NCI-H128 (cell line): ENCODE measurements around the gene GAPDHS.

Source experiments
- DNase-seq: peaks from one replicate; lab custom pipeline; 2025; ENCODE audit not compliant: unreplicated experiment; lab: John Stamatoyannopoulos, UW

Gene GAPDHS

DNA sequence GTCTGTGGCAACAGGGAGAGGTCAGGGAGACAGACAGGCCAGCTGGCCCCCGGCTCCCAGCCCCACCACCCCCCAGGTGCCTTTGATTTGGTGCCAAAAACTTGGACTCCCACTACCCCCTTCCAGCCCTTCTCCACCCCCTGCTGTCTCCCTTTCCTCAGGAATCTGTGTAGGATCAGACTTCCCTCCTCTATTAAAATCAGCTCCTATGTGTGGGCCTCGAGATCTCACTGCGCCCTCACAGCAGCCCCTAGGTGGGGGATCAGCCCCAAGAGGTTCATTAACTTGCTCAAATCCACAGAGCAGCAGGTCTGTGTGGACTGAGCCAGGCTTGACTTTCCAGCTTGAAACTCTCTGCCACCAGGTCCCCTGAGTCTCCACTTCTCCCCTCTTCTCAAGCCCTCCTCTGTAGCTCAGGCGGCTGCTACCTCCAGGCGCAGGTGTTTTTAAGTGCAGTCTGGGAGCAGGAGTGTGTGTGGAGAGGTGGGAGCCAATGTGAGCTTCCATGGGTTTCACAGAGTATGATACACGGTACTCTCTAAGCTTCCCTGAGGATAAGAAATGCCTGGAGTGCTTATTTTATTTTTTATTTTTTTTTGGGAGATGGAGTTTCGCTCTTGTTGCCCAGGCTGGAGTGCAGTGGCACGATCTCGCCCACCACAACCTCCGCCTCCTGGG, 1.7 kb downstream of the GAPDHS start:
- DNase-seq = no peak

DNA sequence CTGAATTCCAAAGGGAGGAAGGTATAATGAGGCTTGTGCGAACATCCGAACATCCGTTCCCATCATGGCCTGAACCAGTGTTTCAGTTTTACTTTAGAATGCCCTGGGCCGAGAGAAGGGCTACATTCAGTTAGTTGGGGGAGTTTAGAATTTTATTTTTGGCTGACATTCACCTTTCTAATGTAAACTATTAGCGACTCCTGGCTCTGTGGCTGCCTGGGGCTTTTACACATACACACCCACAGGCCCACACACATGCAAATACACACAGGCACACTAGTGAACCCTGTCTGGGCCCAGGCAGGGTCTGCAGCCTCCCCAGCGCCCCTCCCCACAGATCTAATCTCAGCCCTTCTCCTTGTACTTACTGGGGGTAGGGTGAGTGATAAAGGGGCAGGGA, 6.1 kb downstream of the GAPDHS start:
- DNase-seq = no peak

DNA sequence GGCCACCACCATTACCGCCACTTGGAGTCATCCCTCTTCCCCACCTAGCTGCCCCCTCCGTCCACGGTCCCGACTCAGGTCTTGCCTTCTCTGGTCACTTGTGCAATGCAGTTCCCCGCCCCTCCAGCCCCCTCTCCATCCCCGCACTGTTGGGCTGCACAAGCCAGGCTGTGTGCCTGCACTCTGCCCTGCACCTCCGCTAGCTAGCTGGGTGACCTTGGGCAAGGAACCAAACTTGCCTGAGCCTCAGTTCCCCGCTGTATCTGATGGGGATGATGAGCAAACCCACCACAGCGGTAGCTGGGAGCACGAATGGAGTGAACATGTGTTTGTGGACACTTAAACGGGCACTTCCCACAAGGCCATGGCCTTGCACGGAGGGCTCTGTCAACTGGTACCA, 6.6 kb downstream of the GAPDHS start:
- no peak for DNase-seq

DNA sequence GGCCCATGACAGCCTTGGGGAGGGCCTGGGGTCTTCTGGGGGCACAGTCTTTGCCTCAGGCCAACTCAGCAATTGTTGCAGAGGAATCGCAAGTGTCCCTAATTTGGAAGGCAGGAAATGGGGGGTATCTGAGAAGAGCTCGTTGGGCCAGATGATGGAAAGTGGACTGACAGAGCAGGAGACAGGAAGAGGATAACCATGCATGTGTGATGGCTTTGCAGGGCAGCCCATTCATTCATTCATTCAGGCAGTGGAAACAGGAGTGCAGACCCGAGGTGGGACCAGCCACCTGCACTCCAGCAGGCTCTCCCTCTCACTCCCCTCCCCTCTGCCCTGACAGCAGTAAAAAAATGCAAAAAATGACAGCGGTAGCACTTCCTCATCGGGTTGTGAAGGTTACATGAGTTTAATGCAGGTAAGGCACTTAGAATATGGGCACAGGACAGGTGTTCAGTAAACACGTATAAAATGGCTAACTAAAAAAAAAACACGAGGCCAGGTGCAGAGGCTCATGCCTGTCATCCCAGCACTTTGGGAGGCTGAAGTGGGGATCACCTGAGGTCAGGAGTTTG, 7.2 kb downstream of the GAPDHS start:
- DNase-seq = no peak

GRCh38 chr19:35542209-35542608, 9.0 kb downstream of the GAPDHS start:
- DNase-seq = no peak

DNA sequence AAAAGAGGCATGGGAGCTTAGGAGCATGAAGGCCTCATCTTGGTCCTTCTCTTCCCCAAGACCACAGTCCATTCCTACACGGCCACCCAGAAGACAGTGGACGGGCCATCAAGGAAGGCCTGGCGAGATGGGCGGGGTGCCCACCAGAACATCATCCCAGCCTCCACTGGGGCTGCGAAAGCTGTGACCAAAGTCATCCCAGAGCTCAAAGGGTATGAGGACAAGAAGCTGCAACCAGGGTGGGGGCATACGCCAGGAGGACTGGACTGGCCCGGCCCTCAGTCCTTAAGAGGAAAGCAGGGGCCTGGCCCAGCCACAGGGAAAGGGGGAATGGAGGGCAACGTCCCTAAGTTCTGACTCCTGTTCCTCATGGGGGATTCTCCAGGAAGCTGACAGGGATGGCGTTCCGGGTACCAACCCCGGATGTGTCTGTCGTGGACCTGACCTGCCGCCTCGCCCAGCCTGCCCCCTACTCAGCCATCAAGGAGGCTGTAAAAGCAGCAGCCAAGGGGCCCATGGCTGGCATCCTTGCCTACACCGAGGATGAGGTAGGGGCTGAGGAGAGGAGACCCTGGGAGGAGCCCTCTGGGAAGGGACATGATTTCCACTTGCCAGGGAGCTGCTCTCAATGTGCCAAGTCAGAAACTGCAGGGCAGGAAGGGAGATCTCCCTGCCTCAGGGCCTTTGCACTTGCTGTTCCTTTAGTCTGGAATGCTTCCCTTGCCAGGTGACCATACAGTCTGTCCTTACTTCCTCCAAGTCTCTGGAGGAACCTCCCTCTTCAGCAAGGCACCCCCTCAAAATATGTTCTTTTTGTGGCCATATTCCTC, 10.2 kb downstream of the GAPDHS start:
- no peak for DNase-seq

- DNase-seq = no peak
Measured at GRCh38 chr19:35544110-35544802, 11.0 kb downstream of the GAPDHS start.

GRCh38 chr19:35545001-35545854, 12.0 kb downstream of the GAPDHS start, which contains the start of gene TMEM147:
TMEM147 (plus strand) TSS chr19:35545626; CDS start chr19:35545740, 114 bp downstream.
- DNase-seq = peak; percentile 26

GRCh38 chr19:35545855-35546381, 12.7 kb downstream of the GAPDHS start:
- no peak for DNase-seq

- DNase-seq = no peak
Measured at GRCh38 chr19:35546532-35546931, 13.3 kb downstream of the GAPDHS start.

DNA sequence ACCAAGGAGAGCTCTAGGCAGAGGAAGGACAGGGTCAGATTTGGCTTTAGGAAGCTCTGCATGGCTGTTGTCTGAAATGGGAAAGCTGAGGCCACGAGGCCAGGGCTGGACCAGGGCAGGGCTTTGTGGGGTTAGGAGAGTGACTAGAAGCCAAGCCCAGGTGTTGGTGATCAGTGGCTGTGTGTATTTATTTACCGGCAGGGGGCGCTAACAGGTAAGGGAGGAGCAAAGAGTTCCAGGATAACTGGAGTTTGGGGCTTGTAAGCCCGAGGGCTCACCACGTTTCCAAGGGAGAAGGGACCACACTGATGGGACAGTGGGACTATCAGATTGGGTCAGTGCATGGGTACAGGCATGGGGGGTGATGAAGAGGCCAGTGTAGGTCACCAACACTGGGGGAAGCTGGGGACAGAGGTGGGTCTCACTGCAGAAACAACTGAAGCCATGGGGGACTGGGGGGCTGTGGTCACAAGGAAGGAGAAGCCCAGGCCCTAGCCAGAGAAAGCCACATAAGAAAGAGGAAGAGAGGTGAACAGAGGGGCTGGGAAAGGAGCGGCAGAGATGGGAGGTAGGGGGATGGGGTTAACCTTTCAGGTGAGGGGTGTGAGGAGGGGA, 16.0 kb downstream of the GAPDHS start:
- DNase-seq = peak; percentile 27

DNA sequence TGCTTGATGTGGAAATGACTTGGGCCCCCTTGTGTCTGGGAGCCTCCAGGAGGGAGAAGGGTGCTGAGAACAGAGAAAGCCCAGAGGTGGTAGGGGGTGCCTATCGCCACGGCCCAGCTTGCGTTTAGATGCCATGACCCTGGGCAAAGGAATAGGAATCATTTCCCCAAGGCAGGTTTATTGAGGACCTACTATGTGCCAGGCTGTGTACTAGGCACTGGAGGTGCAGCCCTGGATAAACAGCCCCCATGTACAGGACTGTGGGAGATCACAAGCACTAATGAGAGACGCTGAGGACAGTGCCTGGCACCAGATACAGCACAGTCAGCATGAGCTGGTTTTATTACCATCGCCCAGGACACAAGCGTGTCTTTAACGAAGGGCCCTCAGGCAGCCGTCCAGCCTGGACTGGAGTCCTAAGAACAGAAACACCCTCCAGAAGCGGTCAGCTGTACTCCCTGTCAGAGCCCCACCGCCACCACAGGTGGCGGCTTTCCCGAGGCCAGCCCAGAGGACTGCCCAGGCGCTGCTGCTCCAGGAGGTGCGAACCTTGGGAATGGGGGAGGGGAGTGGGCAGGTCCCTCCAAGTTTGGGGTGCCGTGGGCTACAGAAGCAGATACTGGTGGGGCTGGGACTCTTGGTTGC, 16.7 kb downstream of the GAPDHS start:
- no peak for DNase-seq

DNA sequence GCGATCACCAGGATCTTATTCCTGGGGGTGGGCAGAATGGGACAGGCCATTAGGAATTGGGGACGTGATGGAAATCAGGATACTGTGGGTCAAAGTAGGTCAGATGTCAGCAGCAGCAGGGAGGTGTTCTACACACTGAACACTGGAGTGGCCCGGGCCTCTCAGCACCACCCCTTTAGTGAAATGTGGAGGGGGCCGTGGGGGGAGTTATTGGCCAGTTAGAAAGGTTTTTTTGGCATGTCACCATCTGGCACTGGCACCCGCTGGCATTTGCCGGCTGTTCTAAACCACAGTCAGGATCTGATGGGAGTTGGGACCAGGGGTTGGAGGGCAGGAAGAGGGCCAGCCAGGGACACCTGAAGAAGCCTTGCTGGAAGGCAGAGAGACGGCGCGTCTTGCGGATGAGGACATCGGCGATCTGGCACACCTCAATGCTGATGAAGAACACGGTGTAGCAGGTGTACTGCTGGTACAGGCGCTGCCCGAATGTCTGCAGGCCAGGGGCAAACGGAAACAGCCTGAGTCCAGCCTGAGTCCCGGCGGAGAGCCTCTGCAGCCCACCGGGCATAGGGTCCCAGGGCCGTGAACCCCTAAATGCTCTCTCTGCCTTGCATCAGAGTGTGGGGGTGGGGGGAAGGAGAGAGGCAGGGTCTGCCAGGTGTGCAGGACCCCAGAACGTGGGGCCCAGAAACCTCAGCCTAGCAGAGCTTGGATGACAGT, 18.0 kb downstream of the GAPDHS start:
- no peak for DNase-seq

GRCh38 chr19:35552534-35553384, 19.5 kb downstream of the GAPDHS start:
- DNase-seq = no peak

DNA sequence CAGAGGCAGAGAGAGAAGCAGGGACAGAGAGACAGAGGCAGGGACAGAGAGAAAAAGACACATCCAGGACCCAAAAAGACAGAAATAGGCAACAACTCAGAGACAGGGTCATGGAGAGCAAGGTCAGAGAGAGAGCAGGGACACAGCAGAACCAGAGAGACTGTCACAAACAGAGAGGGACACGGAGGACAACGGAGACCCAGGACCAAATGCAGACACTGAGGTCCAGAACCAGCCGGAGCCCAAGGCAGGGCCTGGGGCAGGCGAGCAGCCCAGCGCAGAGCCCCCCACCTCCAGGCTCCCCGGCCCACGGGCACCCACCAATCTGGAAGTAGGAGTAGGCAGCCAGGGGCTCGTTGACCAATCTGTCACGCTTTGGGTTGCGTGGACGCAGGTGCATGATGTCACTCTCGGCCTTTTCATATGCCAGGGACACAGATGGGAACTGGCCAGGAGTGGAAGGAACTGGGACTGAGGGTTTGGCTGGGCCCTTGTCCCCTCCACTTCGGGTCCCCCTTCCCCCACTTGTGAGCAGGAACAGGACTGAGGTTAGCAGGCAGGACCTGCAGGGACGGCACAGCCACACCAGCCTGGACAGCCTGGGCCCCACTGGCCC, 20.2 kb downstream of the GAPDHS start:
- no peak for DNase-seq

DNA sequence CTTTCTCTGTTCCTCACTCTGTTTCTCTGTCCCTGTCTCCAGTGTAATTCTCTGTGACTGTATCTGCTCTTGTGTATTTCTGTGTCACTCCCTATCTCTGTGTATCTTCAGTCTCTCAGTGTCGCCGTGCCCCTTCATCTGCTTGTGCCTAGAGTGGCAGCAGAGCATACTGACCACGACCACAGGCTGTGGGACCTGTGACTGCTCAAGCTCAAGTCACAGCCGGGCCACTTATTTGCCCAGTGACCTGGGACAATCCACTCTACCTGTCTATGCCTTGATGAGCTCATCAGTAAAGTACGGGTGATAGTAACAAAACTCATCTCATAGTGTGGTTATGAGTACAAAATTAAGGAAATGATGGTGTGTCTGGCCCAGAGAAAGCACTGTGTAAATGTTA, 20.8 kb downstream of the GAPDHS start:
- no peak for DNase-seq

GRCh38 chr19:35555301-35556005, 22.2 kb downstream of the GAPDHS start:
- DNase-seq = no peak
